HPDE6-E6E7 (cell line): ENCODE results near the gene CHKA.

ENCODE experiments used
- DNase-seq: peaks from one replicate; pipeline ENCODE4 v3.0.0; 2011; ENCODE audit warnings: missing footprints; ENCODE audit errors: extremely low spot score

Gene CHKA

DNA sequence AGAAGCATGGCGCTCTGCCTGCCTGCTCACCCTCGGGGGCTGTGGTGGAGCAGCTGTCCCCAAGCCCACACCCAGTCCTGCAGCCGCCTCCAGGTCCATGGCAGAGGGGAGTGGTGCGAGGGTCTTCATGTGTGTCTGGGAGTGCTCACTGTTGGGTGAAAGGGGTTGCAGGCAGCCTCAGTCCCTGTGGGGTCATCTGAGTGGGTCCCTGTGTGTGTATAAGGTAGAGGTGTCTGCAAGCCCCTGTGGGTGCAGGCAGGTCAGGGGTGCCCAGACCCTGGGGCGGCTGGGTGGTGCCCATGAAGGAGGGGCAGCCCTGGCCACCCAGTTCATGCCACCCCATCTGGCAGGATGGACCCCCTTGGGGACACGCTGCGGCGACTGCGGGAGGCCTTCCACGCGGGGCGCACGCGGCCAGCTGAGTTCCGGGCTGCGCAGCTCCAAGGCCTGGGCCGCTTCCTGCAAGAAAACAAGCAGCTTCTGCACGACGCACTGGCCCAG is 106.2 kb downstream of the CHKA start:
- no peak for DNase-seq

DNA sequence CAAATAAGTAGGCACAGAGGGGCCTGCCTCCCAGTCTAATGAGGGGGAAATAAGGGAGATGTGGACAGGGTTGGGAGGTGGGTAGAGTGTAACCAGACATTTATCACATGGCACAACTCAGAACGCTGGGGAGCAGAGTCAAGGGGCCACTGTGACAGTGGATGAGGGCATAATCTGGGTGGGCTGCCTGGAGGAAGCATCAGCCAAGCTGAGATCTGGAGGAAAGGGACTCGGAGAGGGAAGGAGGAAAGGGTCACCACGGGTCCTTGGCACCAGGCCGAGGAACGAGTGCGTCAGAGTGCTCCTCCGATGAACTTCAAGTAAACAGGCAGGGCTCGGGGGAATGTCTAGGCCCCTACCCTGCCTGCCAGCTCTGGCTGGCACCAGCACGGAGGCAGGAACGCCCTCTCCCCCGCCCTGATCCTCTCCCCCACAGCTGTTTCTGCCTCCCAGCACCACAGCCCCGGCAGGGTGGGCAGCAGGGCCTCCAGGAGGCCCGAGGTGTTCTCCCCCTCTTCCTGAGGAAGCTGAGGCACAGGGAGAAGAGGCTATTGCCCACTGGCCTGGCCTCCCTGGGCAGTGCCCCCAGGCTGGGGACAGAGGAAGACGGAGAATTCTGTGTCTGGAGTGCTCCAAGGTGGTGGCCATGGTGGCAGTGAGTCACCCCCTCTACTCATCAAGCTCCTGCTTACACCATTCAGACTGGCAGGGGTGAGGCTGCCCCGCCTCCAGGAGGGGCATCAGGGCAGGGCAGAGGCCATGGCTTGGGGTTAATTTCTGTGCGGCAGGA is 106.8 kb downstream of the CHKA start:
- DNase-seq: peak; percentile 75

DNA sequence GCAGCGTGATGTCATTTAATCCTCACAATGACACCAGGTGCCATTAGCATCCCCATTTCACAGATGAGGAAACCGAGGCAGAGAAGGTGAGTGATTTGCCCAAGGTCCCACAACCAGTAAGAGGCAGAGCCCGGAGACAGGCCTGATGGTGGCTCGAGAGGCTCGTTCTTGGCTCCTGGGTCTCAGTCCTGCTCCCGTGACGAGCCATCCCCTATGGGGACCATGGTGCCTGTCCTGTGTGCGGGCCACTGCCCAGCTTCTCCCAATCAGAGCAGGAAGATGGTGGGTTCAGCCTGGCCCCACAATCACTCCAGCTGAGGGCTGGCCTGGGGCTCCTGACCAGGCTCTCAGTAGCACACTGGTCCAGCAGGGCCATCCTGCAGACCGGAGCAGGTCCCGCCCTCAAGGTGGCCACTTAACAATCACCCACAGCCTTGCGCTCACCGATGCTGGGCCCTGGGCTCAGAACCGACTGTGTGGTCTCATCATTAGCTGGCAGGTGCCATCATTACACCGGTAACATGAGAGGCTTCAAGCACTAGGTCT is 107.5 kb downstream of the CHKA start:
- no peak for DNase-seq

- peak; percentile 82 for DNase-seq
Observed at GRCh38 chr11:68012843-68013610, 108.2 kb downstream of the CHKA start.

GRCh38 chr11:68012044-68012842 is 108.9 kb downstream of the CHKA start:
- DNase-seq: no peak

DNA sequence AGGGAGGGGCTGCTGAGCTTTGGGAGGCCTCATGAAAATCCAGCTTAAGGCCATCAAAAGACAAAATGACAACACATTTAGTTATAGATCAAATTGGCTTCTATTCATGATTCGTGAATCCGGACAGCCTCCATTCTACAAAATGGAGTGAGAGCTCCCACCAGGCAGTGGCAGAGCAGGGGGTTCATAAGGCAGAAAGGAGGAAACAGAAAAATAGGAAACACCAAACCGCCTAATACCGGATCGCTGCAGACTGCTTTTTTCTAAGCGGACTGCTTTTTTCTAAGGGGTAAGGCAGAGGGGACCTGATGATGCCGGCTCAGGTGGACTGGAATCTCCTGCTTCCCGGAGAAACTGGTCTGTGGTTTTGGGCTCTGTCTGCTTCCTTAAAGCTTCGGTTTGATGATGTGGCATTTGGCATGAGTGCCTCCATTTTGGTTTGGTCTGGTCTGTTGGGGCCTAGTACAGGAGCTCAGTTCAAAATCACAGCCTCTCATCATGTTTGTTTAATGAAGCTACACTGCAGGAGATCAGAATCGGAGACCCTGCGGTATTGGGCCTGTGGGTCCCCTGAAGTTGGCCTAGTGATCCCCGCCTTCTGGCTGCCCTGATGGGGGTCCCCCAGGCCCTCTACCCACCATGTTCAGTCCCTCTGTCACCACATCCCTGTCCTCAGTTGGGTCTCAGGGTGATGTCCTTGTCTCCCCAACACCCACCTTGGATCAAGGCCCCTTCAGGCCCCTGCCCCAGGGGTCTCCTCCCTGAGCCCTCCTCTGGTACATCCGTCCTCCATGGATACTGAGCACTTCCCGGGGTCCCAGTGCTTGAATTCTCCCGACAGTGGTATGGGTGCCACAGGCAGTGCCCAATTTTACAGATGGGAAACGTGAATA is 109.9 kb downstream of the CHKA start:
- DNase-seq: no peak

- DNase-seq: no peak
Observed at GRCh38 chr11:68010090-68011041, 110.8 kb downstream of the CHKA start, which contains the start of gene ALDH3B1. Gene ALDH3B1, plus strand, starts transcription at chr11:68010327. Its CDS starts 4,971 bp downstream, at chr11:68015298.

- DNase-seq: no peak
Observed at GRCh38 chr11:68009391-68010089, 111.6 kb downstream of the CHKA start.

DNA sequence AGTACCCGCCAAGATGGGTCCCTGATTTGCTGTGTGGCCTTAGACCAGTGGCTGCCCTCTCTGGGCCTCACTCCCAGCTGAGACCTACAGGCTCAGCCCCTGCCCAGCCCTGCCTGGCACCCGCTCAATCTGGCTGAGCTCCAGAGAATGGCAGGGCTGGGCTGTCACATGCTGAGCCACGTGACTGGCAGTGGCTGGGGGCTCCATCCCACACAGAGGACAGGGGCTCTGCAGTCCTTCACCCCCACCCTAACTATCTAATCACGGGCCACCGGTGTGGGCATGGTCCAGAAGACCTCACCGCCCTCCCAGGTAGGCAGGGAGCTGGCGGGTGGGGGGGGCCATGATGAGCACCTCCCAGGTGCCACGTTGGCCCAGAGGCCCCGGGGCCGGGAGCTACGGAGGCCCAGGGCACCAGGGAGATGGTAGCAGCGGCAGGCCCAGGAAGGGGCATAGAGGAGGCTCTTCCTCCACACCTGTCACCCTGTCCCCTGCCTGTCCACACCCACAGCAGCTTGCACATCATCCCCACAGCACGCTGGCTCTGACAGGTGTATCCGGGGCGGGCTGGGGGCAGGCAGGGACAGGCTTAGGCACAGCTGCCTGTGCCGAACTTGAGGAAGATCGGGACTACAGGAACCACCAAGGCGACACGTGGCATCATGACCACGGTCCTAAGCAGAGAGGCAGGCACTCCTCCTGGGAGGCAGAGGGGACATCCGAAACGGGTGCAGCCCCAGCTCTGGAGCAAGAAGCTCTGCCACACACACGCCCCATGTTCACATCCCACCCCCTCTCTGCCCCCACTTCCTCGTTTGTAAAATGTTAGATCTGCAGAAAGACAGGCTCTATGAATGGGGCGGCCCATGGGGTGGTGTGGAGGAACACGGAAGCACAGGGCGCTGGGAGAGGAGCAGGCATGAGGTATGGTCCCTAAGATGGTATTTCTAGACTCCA is 112.5 kb downstream of the CHKA start:
- DNase-seq: no peak

DNA sequence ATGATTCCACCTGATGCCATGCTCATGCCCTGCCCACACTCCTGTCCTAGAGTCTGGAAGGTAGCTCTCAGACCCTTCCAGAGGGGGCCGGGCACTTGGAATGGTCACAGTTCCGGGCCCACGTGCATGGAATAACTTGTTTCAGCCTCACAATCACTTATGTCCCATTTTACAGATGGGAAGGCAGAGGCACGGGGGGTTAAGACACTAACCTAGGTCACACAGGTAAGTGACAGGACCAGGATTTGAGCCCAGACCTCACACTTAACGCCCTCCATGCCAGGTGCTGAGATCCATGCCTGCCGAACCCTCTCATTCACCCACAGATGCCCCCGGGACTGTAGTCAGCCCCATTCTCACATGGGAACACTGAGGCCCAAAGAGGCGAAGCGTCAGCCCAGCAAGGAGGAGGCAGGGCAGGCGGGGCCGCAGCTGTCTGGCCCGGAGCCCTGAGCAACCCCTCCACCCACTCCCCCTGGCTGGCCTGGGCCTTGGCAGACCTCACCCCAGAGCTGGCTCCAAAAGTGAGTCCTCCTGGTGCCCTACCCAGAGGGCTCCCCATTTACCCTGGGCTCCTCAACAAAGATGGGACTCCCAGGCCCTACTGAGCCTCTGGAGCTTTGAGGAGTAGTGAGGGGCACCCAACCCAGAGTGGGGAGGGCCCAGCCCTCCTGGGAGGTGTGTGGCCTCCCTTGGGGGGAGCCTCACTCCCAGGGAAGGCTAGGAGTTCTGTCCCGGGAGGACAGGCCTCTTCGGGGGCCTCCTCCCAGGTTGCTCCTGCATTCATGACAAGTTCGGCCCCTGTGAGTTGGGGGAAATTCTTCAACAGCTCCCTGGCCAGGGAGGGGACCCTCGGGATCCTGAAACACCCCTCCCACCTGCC is 113.4 kb downstream of the CHKA start:
- no peak for DNase-seq

DNA sequence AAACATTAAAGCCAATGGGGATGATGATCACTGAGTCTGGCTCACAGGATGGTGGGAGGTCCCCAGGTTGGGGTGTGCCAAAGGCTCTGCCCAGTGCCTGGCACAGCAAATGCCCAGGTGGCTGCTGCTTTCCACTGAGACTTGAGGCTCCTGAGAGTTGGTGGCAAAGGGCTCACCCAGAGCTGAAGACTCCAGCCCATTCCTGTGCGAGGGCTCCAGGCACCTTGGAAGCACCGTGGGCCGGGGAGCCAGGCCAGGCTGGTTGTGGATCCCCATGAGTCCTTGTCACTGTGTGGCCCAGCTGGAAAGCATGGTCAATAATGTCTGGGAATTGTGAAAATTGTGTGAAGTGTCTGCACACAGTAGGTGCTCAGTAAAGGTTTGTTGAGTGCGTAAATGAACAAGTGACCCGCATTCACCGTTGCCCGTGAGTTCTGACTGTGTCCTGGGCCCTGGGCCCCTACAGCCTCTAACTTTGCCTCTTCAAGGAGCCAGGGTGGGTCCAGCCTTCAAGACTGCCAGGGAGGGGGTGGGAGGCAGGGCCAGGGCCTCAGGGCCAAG is 114.5 kb downstream of the CHKA start:
- DNase-seq: no peak

GRCh38 chr11:68004551-68005335 is 116.4 kb downstream of the CHKA start:
- no peak for DNase-seq

- DNase-seq: no peak
Observed at GRCh38 chr11:68003846-68004550, 117.2 kb downstream of the CHKA start, which contains the start of gene UNC93B1. Gene UNC93B1, minus strand, starts transcription at chr11:68004097. Its CDS starts 54 bp downstream, at chr11:68004043.

- no peak for DNase-seq
Observed at GRCh38 chr11:68002938-68003845, 118.0 kb downstream of the CHKA start.
